ENCODE measurements around the gene INHBA. TPM values are rescaled to one million over a fixed set of nuclear protein-coding genes. Genes with fewer than 3 reads are reported as not detected.

Gene INHBA
- total RNA-seq, 2 experiments from 2014 or later, result not detected

DNA sequence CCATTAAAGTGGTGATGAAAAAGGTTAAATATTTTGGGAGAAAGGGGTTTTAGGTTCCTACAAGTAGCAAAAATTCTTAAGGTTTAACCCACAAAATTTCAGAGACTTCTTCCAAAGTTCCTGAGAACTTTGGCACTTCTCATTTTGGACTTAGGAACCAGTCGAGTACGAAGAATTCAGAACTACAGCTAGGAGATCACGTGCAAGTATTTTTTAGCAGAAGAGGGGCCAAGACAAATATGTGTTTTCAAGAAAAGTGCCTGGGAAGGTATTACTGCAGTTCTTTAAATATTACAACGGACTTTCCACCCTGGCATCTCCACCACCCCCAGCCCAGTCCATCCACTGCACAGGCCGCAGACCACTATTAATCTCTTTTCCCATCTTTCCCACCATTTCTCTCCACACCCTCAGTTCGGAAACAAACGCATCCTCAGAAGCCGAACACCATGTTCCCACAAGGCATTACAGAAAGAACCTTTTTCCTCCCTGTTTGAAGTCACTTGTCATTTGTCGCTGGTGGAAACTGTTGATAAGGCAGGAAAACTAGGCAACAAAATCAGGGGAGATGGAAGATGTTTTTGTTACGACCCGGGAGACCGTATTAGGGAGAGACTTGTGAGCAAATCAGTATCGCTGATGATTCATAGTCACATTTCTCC lies 7.1 kb downstream of the INHBA start:
- Histone ChIP-seq H3K27ac (ENCODE audit: low read depth, low read length, poor library complexity, severe bottlenecking) (no peak overlapping the region), H3K79me2 (ENCODE audit: insufficient read depth, low read depth, low read length) (no peaks in the 10 kb centered on the region), H3K4me2 (ENCODE audit: low read length) (no peak overlapping the region), H3K4me1 (ENCODE audit: insufficient read depth, low read length, poor library complexity, severe bottlenecking) (no peaks in the 10 kb centered on the region), H4K20me1 (ENCODE audit: insufficient read depth, low read length) (no peaks in the 10 kb centered on the region), H3K4me3 (ENCODE audit: low read depth, low read length, poor library complexity, severe bottlenecking) (no peak overlapping the region), H3K9me2 (ENCODE audit: insufficient read depth, low read length) (no peaks in the 10 kb centered on the region), H3K36me3 (ENCODE audit: insufficient read depth, low read length) (no peaks in the 10 kb centered on the region), H3K9me3 (ENCODE audit: low read length) (no peaks in the 10 kb centered on the region), H2AFZ (ENCODE audit: low read length) (no peak overlapping the region)
- ChIA-PET POLR2A (no interaction called here), CTCF (ENCODE audit: unreplicated experiment) (no interaction called here)
- no TSS peak for BruUV-seq (replicated peaks)
- TF ChIP-seq CTCF (conservative IDR thresholded peaks at IDR 0.05; ENCODE audit: low read length), result no peak
- TF ChIP-seq EZH2phosphoT487 (IDR thresholded peaks at IDR 0.05; ENCODE audit: borderline replicate concordance, low read depth, low read length), result no peak
- intact Hi-C loops (cut with micrococcal nuclease; ENCODE audit: unreplicated experiment), result no loop called here
- DNase-seq (ENCODE audit: low spot score), result no peak

GRCh38 chr7:41694495-41694894 lies 8.4 kb downstream of the INHBA start:
- Histone ChIP-seq H3K4me2 (ENCODE audit: low read length) (no peak overlapping the region), H4K20me1 (ENCODE audit: insufficient read depth, low read length) (no peaks in the 10 kb centered on the region), H3K27ac (ENCODE audit: low read depth, low read length, poor library complexity, severe bottlenecking) (no peak overlapping the region), H3K4me1 (ENCODE audit: insufficient read depth, low read length, poor library complexity, severe bottlenecking) (no peaks in the 10 kb centered on the region), H3K79me2 (ENCODE audit: insufficient read depth, low read depth, low read length) (no peaks in the 10 kb centered on the region), H3K4me3 (ENCODE audit: low read depth, low read length, poor library complexity, severe bottlenecking) (no peak overlapping the region), H3K9me2 (ENCODE audit: insufficient read depth, low read length) (no peaks in the 10 kb centered on the region), H3K9me3 (ENCODE audit: low read length) (no peaks in the 10 kb centered on the region), H3K36me3 (ENCODE audit: insufficient read depth, low read length) (no peaks in the 10 kb centered on the region), H2AFZ (ENCODE audit: low read length) (no peak overlapping the region)
- CTCF ChIA-PET (ENCODE audit: unreplicated experiment), result no interaction called here
- POLR2A ChIA-PET, result interaction anchor here (0.5 kb wide), 1 partner anchor 37 kb away, joined by 3 read pairs; no protein-coding TSS in a partner anchor
- no peak for DNase-seq (ENCODE audit: low spot score)
- BruUV-seq (replicated peaks), result no TSS peak
- intact Hi-C loops (cut with micrococcal nuclease; ENCODE audit: unreplicated experiment), result no loop called here
- TF ChIP-seq CTCF (conservative IDR thresholded peaks at IDR 0.05; ENCODE audit: low read length) (no peak), EZH2phosphoT487 (IDR thresholded peaks at IDR 0.05; ENCODE audit: borderline replicate concordance, low read depth, low read length) (no peak)

DNA sequence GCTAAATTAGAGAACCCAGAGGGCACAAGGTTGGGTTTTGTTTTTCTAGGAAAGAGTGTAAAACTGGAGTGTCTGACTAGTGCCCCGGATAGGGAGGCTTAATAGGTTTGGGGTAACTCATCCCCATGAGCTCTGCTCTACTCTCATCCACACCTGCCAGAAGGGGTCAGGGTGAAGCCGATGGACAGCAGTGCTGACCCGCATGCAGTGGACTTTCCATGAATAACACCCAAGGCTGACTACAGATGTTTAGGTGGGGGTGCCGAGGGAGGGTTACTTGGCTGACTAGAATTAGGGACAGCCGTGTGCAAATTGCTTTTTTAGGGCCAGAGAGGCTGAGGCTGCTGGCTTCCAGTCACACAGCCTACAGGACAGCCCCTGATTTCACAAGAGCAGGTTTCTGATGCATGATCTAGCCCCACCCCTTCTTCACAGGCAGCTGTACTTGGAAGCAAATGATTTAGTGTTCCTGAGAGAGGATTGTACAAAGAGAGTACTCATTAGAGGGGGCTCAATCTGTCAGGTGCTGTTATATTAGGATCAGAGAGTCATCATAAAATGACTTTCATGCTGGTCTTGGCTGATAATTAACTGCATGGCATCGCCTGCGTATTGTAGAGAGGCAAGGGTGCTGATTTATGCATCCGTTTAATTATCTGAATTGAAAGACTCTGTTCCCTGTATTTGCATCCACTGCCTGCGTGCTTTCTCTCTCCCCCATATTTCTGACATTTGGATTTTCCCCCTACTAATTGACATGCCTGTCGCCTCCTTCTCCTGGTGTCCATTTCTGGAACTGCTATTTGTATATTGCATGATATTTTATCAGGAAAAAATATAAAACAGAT lies 9.5 kb downstream of the INHBA start:
- Histone ChIP-seq H3K79me2 (ENCODE audit: insufficient read depth, low read depth, low read length) (no peaks in the 10 kb centered on the region), H3K9me2 (ENCODE audit: insufficient read depth, low read length) (no peaks in the 10 kb centered on the region), H3K9me3 (ENCODE audit: low read length) (no peaks in the 10 kb centered on the region), H4K20me1 (ENCODE audit: insufficient read depth, low read length) (no peaks in the 10 kb centered on the region), H3K27ac (ENCODE audit: low read depth, low read length, poor library complexity, severe bottlenecking) (no peak overlapping the region), H3K4me1 (ENCODE audit: insufficient read depth, low read length, poor library complexity, severe bottlenecking) (no peaks in the 10 kb centered on the region), H3K36me3 (ENCODE audit: insufficient read depth, low read length) (no peaks in the 10 kb centered on the region), H2AFZ (ENCODE audit: low read length) (no peak overlapping the region), H3K4me2 (ENCODE audit: low read length) (no peak overlapping the region), H3K4me3 (ENCODE audit: low read depth, low read length, poor library complexity, severe bottlenecking) (no peak overlapping the region)
- ChIA-PET POLR2A (interaction anchor here (0.6 to 0.9 kb wide), 2 partner anchors 10 to 899 kb away, joined by 3 to 4 read pairs; no protein-coding TSS in a partner anchor), CTCF (ENCODE audit: unreplicated experiment) (no interaction called here)
- no peak; the same call in 1 of the 2 replicates for TF ChIP-seq CTCF (conservative IDR thresholded peaks at IDR 0.05; ENCODE audit: low read length)
- no peak for TF ChIP-seq EZH2phosphoT487 (IDR thresholded peaks at IDR 0.05; ENCODE audit: borderline replicate concordance, low read depth, low read length)
- intact Hi-C loops (cut with micrococcal nuclease; ENCODE audit: unreplicated experiment), result no loop called here
- no peak for DNase-seq (ENCODE audit: low spot score)
- BruUV-seq (replicated peaks), result no TSS peak
